HG03095 (cell line): ENCODE data around the gene LRRC53.

ENCODE experiments used
- ATAC-seq: cut with Tn5 transposase; IDR thresholded peaks from one replicate; pipeline ENCODE4 v1.9.1; 2021; ENCODE audit warnings: moderate library complexity; ENCODE audit not compliant: unreplicated experiment

The LRRC53 gene

GRCh38 chr1:74512170-74512915 is at the start of gene LRRC53:
Gene LRRC53, minus strand, starts transcription at chr1:74512611. Its CDS starts 29,262 bp downstream, at chr1:74483349.
- no peak for ATAC-seq

GRCh38 chr1:74549932-74550331 is 37.5 kb upstream of the LRRC53 start:
- ATAC-seq: no peak

- ATAC-seq: no peak
These were observed 36.7 kb upstream of the LRRC53 start for GRCh38 chr1:74548961-74549750.

- no peak for ATAC-seq
These were observed 33.4 kb upstream of the LRRC53 start for GRCh38 chr1:74545821-74546220.

GRCh38 chr1:74534241-74534640 is 21.8 kb upstream of the LRRC53 start:
- no peak for ATAC-seq

GRCh38 chr1:74531796-74532195 is 19.4 kb upstream of the LRRC53 start:
- no peak for ATAC-seq

GRCh38 chr1:74530892-74531291 is 18.5 kb upstream of the LRRC53 start:
- no peak for ATAC-seq

- no peak for ATAC-seq
These were observed 15.7 kb upstream of the LRRC53 start for GRCh38 chr1:74528123-74528522.

GRCh38 chr1:74526708-74527107 is 14.3 kb upstream of the LRRC53 start:
- ATAC-seq: no peak

- no peak for ATAC-seq
These were observed 11.6 kb upstream of the LRRC53 start for GRCh38 chr1:74523873-74524480.

- ATAC-seq: no peak
These were observed 9.7 kb upstream of the LRRC53 start for GRCh38 chr1:74522148-74522547.

- ATAC-seq: peak; percentile 83
These were observed 5.2 kb upstream of the LRRC53 start for GRCh38 chr1:74517599-74518051.

- no peak for ATAC-seq
These were observed 1.2 kb upstream of the LRRC53 start for GRCh38 chr1:74513411-74514300.

GRCh38 chr1:74508449-74508848 is 4.0 kb downstream of the LRRC53 start:
- no peak for ATAC-seq

- ATAC-seq: no peak
These were observed 6.3 kb downstream of the LRRC53 start for GRCh38 chr1:74505928-74506710.

GRCh38 chr1:74504933-74505512 is 7.4 kb downstream of the LRRC53 start:
- ATAC-seq: no peak

- peak; percentile 81 for ATAC-seq
These were observed 8.1 kb downstream of the LRRC53 start for GRCh38 chr1:74504125-74504932.

GRCh38 chr1:74502858-74503257 is 9.6 kb downstream of the LRRC53 start:
- no peak for ATAC-seq

GRCh38 chr1:74502432-74502831 is 10.0 kb downstream of the LRRC53 start:
- no peak for ATAC-seq
